HG03354 (cell line): ENCODE data around the gene USP1.

ENCODE experiments used
- ATAC-seq: cut with Tn5 transposase; IDR thresholded peaks from one replicate; pipeline ENCODE4 v1.9.1; 2021; ENCODE audit warnings: mild to moderate bottlenecking; ENCODE audit not compliant: unreplicated experiment, poor library complexity, severe bottlenecking

USP1 gene

GRCh38 chr1:62436466-62437272 lies at the start of gene USP1:
USP1 (plus strand) TSS chr1:62437049; CDS start chr1:62439868, 2,819 bp downstream.
- peak; percentile 79 for ATAC-seq

GRCh38 chr1:62389531-62389930 lies 47.3 kb upstream of the USP1 start:
- ATAC-seq: no peak

GRCh38 chr1:62390071-62390470 lies 46.8 kb upstream of the USP1 start:
- no peak for ATAC-seq

GRCh38 chr1:62391369-62391971 lies 45.4 kb upstream of the USP1 start:
- no peak for ATAC-seq

- no peak for ATAC-seq
Observed at GRCh38 chr1:62392951-62393350, 43.9 kb upstream of the USP1 start.

GRCh38 chr1:62394646-62395045 lies 42.2 kb upstream of the USP1 start:
- ATAC-seq: no peak

GRCh38 chr1:62395291-62395690 lies 41.6 kb upstream of the USP1 start:
- no peak for ATAC-seq

GRCh38 chr1:62396871-62397270 lies 40.0 kb upstream of the USP1 start:
- ATAC-seq: no peak

- no peak for ATAC-seq
Observed at GRCh38 chr1:62397301-62397700, 39.5 kb upstream of the USP1 start.

GRCh38 chr1:62398377-62398776 lies 38.5 kb upstream of the USP1 start:
- ATAC-seq: no peak

GRCh38 chr1:62401034-62401760 lies 35.7 kb upstream of the USP1 start:
- ATAC-seq: no peak

GRCh38 chr1:62405247-62405646 lies 31.6 kb upstream of the USP1 start:
- no peak for ATAC-seq

- no peak for ATAC-seq
Observed at GRCh38 chr1:62406576-62406975, 30.3 kb upstream of the USP1 start.

- peak; percentile 50 for ATAC-seq
Observed at GRCh38 chr1:62407398-62408009, 29.3 kb upstream of the USP1 start.

GRCh38 chr1:62415687-62416086 lies 21.2 kb upstream of the USP1 start:
- no peak for ATAC-seq

GRCh38 chr1:62417351-62417999 lies 19.4 kb upstream of the USP1 start:
- ATAC-seq: no peak

GRCh38 chr1:62420214-62420613 lies 16.6 kb upstream of the USP1 start:
- ATAC-seq: no peak

GRCh38 chr1:62423580-62424242 lies 13.1 kb upstream of the USP1 start:
- ATAC-seq: no peak

GRCh38 chr1:62424411-62424810 lies 12.4 kb upstream of the USP1 start:
- ATAC-seq: no peak
